GM20000 (cell line): Measurements from ENCODE around the gene HOXB9.

ENCODE experiments used
- DNase-seq: peaks from one replicate; pipeline ENCODE4 v3.0.0; 2012; ENCODE audit warnings: low spot score
- CTCF ChIP-seq: IDR thresholded peaks from 2 replicates; pipeline ENCODE4 v1.5.1; 2012; ENCODE audit warnings: mild to moderate bottlenecking, control low read depth; ENCODE audit errors: extremely low read depth, missing control alignments

HOXB9 gene

GRCh38 chr17:48595278-48595999, 30.7 kb downstream of the HOXB9 start:
- DNase-seq, result no peak
- no peak for TF ChIP-seq CTCF

- no peak for DNase-seq
- TF ChIP-seq CTCF, result no peak
These were observed 31.4 kb downstream of the HOXB9 start for GRCh38 chr17:48594538-48595277.

GRCh38 chr17:48593840-48594537, 32.2 kb downstream of the HOXB9 start:
- TF ChIP-seq CTCF, result peak; percentile 92
- DNase-seq, result peak; percentile 93

- TF ChIP-seq CTCF, result no peak
- peak; percentile 49 for DNase-seq
These were observed 32.9 kb downstream of the HOXB9 start, which contains the start of gene HOXB5 for GRCh38 chr17:48593126-48593829. HOXB5 (minus strand) TSS chr17:48593779; CDS start chr17:48593682, 97 bp downstream.

GRCh38 chr17:48592577-48592976, 33.6 kb downstream of the HOXB9 start:
- DNase-seq, result no peak
- no peak for TF ChIP-seq CTCF

GRCh38 chr17:48592057-48592514, 34.1 kb downstream of the HOXB9 start:
- TF ChIP-seq CTCF, result no peak
- DNase-seq, result no peak
